Right lobe of liver (tissue), 6 donors: ENCODE data around the gene MS4A18. TPM values are rescaled to one million over a fixed set of nuclear protein-coding genes. Genes with fewer than 3 reads are reported as not detected.
"Not testable (repeated sequence)": the region's sequence is repeated elsewhere in the genome, so short reads cannot be mapped to it uniquely, and the experiment has no call there.

Experiments used
- ATAC-seq, 4 donors: fragments of 200-7000 bp; cut with Tn5 transposase; one replicate each; pipeline ENCODE4 v1.9.1; 2020; ENCODE audit warnings: mild to moderate bottlenecking in 4 of 4, moderate library complexity in 4 of 4
- DNase-seq, 3 donors: peaks; one replicate each; pipeline ENCODE4 v3.0.0-alpha.2; 2020
- H3K27ac ChIP-seq, 3 donors: fragments of 200-600 bp; one replicate each; pipeline ENCODE4 v1.8.0; 2022
- H3K27me3 ChIP-seq, 2 donors: fragments of 200-600 bp; one replicate each; pipeline ENCODE4 v1.8.0; 2022
- H3K36me3 ChIP-seq, 4 donors: fragments of 200-600 bp; sonication (generic) in 1 of 4; one replicate each; pipeline versions ENCODE4 v1.5.1 to v1.8.0; 2017 to 2022; ENCODE audit warnings: control low read depth in 1 of 4
- H3K4me1 ChIP-seq, 4 donors: fragments of 200-600 bp; sonication (generic) in 1 of 4; one replicate each; pipeline versions ENCODE4 v1.5.1 to v1.8.0; 2017 to 2022; ENCODE audit warnings: control low read depth in 1 of 4
- H3K4me3 ChIP-seq, 3 donors: fragments of 200-600 bp; one replicate each; pipeline ENCODE4 v1.8.0; 2022
- H3K9me3 ChIP-seq, 4 donors: fragments of 200-600 bp; sonication (generic) in 1 of 4; one replicate each; pipeline versions ENCODE4 v1.5.1 to v1.8.0; 2017 to 2022; ENCODE audit warnings: control low read depth in 1 of 4
- CTCF ChIP-seq, 4 donors: fragments of 200-600 bp in 3 of 4; fragments of 450-650 bp in 1 of 4; IDR thresholded peaks; one replicate each; pipeline versions ENCODE4 v1.5.1 to v1.8.0; 2016 to 2022; ENCODE audit warnings: antibody characterized with exemption in 4 of 4, mild to moderate bottlenecking in 2 of 4
- POLR2A ChIP-seq: fragments of 450-650 bp; IDR thresholded peaks from one replicate; pipeline ENCODE4 v1.6.1; 2017; ENCODE audit warnings: antibody characterized with exemption, mild to moderate bottlenecking
- WGBS: methylation state at CpG from one replicate; pipeline ENCODE4 v1.1.6; 2018; ENCODE audit warnings: low coverage, low lambda C conversion rate; ENCODE audit not compliant: insufficient coverage; ENCODE audit errors: missing lambda C conversion rate; 5-methylcytosine and 5-hydroxymethylcytosine counted together
- intact Hi-C, 2 donors: fragments of 100-400 bp; cut with DNase I; formaldehyde crosslinking; loops; one replicate each; pipeline versions ENCODE4 v1.11.2 to v1.14.1; 2022
- total RNA-seq, 6 experiments: library from RNA; depleted of rRNA in 2 of 6; stranded (reverse); fragments of >200 nt in 2 of 6; fragmentation: NEBNext Ultra II Directional in 3 of 6; extraction: Animal tissue kit (Norgen Biotek cat#: 25700) in 3 of 6; gene quantifications; one replicate each; pipeline versions ENCODE4 v1.1.0 to v1.2.4, GENCODE V29; 2016 to 2023
- donor health status: DM: no; HTN: yes; CAD: no.
- donor health status: DM: no; HTN: no; CAD: no.
- donor health status: DM: no; HTN: no; CAD: no.
- donor health status: DM: no; HTN: yes; CAD: no.
- donor health status: DM: no; HTN: yes; CAD: no.

The MS4A18 gene
- total RNA-seq, 6 experiments from 2014 or later: not detected

GRCh38 chr11:60703374-60703773 lies 21.1 kb upstream of the MS4A18 start:
- intact Hi-C loops: no loop called here

GRCh38 chr11:60705895-60706294 lies 18.6 kb upstream of the MS4A18 start:
- intact Hi-C loops: no loop called here
- Histone ChIP-seq H3K27ac (no peak overlapping the region), H3K4me3 (no peak overlapping the region), H3K36me3 (no peaks in the 10 kb centered on the region), H3K9me3 (no peaks in the 10 kb centered on the region), H3K4me1 (no peaks in the 10 kb centered on the region), H3K27me3 (no peaks in the 10 kb centered on the region)
- 71% methylated on average over 5 of the region's 5 CpGs for WGBS
- no peak for TF ChIP-seq POLR2A
- DNase-seq (no peak), ATAC-seq (no peak)

More at GRCh38 chr11:60703374-60703773, 21.1 kb upstream of the MS4A18 start:
- no peak for TF ChIP-seq POLR2A
- no peak for TF ChIP-seq CTCF (IDR thresholded peaks at IDR 0.05)
- Histone ChIP-seq H3K4me3 (no peak overlapping the region), H3K27me3 (no peaks in the 10 kb centered on the region), H3K9me3 (no peaks in the 10 kb centered on the region), H3K27ac (no peak overlapping the region), H3K36me3 (no peaks in the 10 kb centered on the region), H3K4me1 (no peaks in the 10 kb centered on the region)
- ATAC-seq (no peak), DNase-seq (no peak)
- no CpG with 5 or more reads among the region's 12 CpGs for WGBS

- Histone ChIP-seq H3K4me1 (no peaks in the 10 kb centered on the region), H3K4me3 (no peak overlapping the region), H3K27ac (no peak overlapping the region), H3K27me3 (no peaks in the 10 kb centered on the region), H3K36me3 (no peaks in the 10 kb centered on the region), H3K9me3 (no peaks in the 10 kb centered on the region)
- intact Hi-C loops: no loop called here
- TF ChIP-seq POLR2A (no peak), CTCF (IDR thresholded peaks at IDR 0.05) (no peak)
- DNase-seq (no peak), ATAC-seq (no peak)
- WGBS: 48% methylated on average over 5 of the region's 5 CpGs
Observed at GRCh38 chr11:60706931-60707330, 17.6 kb upstream of the MS4A18 start.

- 43% methylated on average over 4 of the region's 4 CpGs for WGBS
- DNase-seq (no peak), ATAC-seq (no peak)
- Histone ChIP-seq H3K9me3 (no peaks in the 10 kb centered on the region), H3K36me3 (no peaks in the 10 kb centered on the region), H3K27ac (no peak overlapping the region), H3K4me1 (no peaks in the 10 kb centered on the region), H3K27me3 (no peaks in the 10 kb centered on the region), H3K4me3 (no peak overlapping the region)
- TF ChIP-seq POLR2A (no peak), CTCF (IDR thresholded peaks at IDR 0.05) (peak in 2 of 4 donors; percentile 4)
- intact Hi-C loops: no loop called here
Observed at GRCh38 chr11:60710482-60710881, 14.0 kb upstream of the MS4A18 start.

- Histone ChIP-seq H3K9me3 (no peaks in the 10 kb centered on the region), H3K36me3 (no peaks in the 10 kb centered on the region), H3K27ac (no peak overlapping the region), H3K4me1 (no peaks in the 10 kb centered on the region), H3K4me3 (no peak overlapping the region), H3K27me3 (no peaks in the 10 kb centered on the region)
- DNase-seq (no peak), ATAC-seq (no peak)
- no peak for TF ChIP-seq CTCF (IDR thresholded peaks at IDR 0.05)
- TF ChIP-seq POLR2A: no peak
- intact Hi-C loops: no loop called here
- WGBS: 55% methylated on average over 4 of the region's 4 CpGs
Observed at GRCh38 chr11:60711276-60711675, 13.2 kb upstream of the MS4A18 start.

- H3K36me3 ChIP-seq, intact Hi-C loops, H3K4me3 ChIP-seq, H3K27ac ChIP-seq, H3K27me3 ChIP-seq, H3K9me3 ChIP-seq, H3K4me1 ChIP-seq, DNase-seq, ATAC-seq: not testable (repeated sequence)
- 52% methylated on average over 6 of the region's 6 CpGs for WGBS
Observed at GRCh38 chr11:60713423-60713822, 11.1 kb upstream of the MS4A18 start.
